Nephron (organoid): ENCODE data around the gene TRIM72.
"Not testable (repeated sequence)": the region's sequence is repeated elsewhere in the genome, so short reads cannot be mapped to it uniquely, and the experiment has no call there.

Source experiments
- H3K27ac Mint-ChIP-seq, 3 experiments: 2 replicates each; pipeline ENCODE4 v1.8.0; 2020; ENCODE audit warnings: mixed read lengths in 3 of 3, mild to moderate bottlenecking in 2 of 3, moderate library complexity in 1 of 3
- H3K27me3 Mint-ChIP-seq: 2 replicates; pipeline ENCODE4 v1.8.0; 2021; ENCODE audit warnings: low read depth, mild to moderate bottlenecking, moderate library complexity, mixed read lengths
- H3K36me3 Mint-ChIP-seq: 2 replicates; pipeline ENCODE4 v1.8.0; 2020; ENCODE audit warnings: low read depth, mixed read lengths
- H3K4me1 Mint-ChIP-seq: 2 replicates; pipeline ENCODE4 v1.8.0; 2020; ENCODE audit warnings: mixed read lengths
- H3K4me3 Mint-ChIP-seq, 3 experiments: 2 replicates each; pipeline ENCODE4 v1.8.0; 2020; ENCODE audit warnings: mild to moderate bottlenecking in 3 of 3, mixed read lengths in 3 of 3, moderate library complexity in 2 of 3
- H3K9me3 Mint-ChIP-seq: 2 replicates; pipeline ENCODE4 v1.8.0; 2020; ENCODE audit warnings: mixed read lengths
- TF ChIP-seq, protein P1 (sequence below), 3 experiments: fragments of 200-600 bp; sonication (generic); IDR thresholded peaks; one replicate each; pipeline ENCODE4 v1.5.0; 2021; ENCODE audit warnings: antibody characterized with exemption in 3 of 3; ENCODE audit not compliant: unreplicated experiment in 3 of 3

The TRIM72 gene

GRCh38 chr16:31228206-31228605, 14.3 kb downstream of the TRIM72 start:
- Mint-ChIP-seq H3K36me3 (no peaks in the 10 kb centered on the region), H3K4me1 (peaks cover 9% of the 10 kb centered on the region), H3K9me3 (peaks cover 11% of the 10 kb centered on the region), H3K4me3 (no peak overlapping the region), H3K27ac (no peak overlapping the region), H3K27me3 (no peaks in the 10 kb centered on the region)
- TF ChIP-seq, protein P1, sequence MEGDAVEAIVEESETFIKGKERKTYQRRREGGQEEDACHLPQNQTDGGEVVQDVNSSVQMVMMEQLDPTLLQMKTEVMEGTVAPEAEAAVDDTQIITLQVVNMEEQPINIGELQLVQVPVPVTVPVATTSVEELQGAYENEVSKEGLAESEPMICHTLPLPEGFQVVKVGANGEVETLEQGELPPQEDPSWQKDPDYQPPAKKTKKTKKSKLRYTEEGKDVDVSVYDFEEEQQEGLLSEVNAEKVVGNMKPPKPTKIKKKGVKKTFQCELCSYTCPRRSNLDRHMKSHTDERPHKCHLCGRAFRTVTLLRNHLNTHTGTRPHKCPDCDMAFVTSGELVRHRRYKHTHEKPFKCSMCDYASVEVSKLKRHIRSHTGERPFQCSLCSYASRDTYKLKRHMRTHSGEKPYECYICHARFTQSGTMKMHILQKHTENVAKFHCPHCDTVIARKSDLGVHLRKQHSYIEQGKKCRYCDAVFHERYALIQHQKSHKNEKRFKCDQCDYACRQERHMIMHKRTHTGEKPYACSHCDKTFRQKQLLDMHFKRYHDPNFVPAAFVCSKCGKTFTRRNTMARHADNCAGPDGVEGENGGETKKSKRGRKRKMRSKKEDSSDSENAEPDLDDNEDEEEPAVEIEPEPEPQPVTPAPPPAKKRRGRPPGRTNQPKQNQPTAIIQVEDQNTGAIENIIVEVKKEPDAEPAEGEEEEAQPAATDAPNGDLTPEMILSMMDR (IDR thresholded peaks at IDR 0.05; ENCODE audit: unreplicated experiment in 3 of 3), result no peak

DNA sequence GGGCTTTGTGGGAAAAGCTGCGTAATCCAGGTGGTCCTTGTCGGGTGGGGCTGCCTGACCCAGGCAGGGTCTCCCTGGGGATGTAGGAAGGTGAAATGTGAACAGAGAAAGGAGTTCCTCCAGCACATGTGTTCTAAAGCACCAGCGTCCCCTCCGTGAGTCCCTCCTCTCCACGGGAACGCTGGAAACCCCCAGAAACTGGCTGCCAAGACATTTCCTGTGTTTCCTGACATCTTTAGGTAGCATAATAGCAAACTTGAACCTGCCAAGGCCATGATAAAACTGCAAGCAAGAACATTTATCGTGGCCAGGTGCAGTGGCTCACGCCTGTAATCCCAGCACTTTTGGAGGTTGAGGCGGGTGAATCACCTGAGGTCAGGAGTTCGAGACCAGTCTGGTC, 15.6 kb downstream of the TRIM72 start:
- H3K4me3 Mint-ChIP-seq, result no peak overlapping the region
- H3K9me3 Mint-ChIP-seq, result peaks cover 20% of the 10 kb centered on the region
- H3K36me3 Mint-ChIP-seq, result no peaks in the 10 kb centered on the region
- TF ChIP-seq, protein P1 (IDR thresholded peaks at IDR 0.05; ENCODE audit: unreplicated experiment in 3 of 3), result no peak
- peaks cover 9% of the 10 kb centered on the region for H3K4me1 Mint-ChIP-seq
- no peaks in the 10 kb centered on the region for H3K27me3 Mint-ChIP-seq
- no peak overlapping the region for H3K27ac Mint-ChIP-seq

DNA sequence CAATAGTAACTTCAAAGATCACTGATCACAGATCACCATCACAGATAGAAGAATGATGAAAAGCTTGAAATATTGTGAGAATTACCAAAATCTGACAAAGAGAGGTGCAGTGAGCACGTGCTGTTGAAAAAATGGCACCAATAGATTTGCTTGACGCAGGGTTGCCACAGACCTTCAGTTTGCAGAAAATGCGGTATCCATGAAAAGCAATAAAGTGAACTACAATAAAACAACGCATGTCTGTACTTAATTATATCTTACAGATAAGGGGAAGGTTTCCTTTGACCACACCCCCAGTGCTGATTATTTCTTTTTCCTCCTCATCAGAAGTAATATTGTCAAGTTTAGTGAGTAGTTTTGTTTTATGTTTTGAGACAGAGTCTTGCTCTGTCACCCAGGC, 24.1 kb downstream of the TRIM72 start:
- Mint-ChIP-seq H3K4me1 (no peaks in the 10 kb centered on the region), H3K27me3 (no peaks in the 10 kb centered on the region), H3K9me3 (peaks cover 17% of the 10 kb centered on the region)

GRCh38 chr16:31242206-31242605, 28.3 kb downstream of the TRIM72 start:
- TF ChIP-seq, protein P1 (IDR thresholded peaks at IDR 0.05; ENCODE audit: unreplicated experiment in 3 of 3), result no peak
- Mint-ChIP-seq H3K4me3 (no peak overlapping the region), H3K27me3 (peaks cover 17% of the 10 kb centered on the region), H3K9me3 (no peaks in the 10 kb centered on the region), H3K36me3 (no peaks in the 10 kb centered on the region), H3K4me1 (no peaks in the 10 kb centered on the region), H3K27ac (no peak overlapping the region)

More for the DNA sequence above, 24.1 kb downstream of the TRIM72 start:
- no peaks in the 10 kb centered on the region for H3K36me3 Mint-ChIP-seq
- TF ChIP-seq, protein P1 (IDR thresholded peaks at IDR 0.05; ENCODE audit: unreplicated experiment in 3 of 3), result no peak
- no peak overlapping the region for H3K27ac Mint-ChIP-seq
- no peak overlapping the region for H3K4me3 Mint-ChIP-seq

DNA sequence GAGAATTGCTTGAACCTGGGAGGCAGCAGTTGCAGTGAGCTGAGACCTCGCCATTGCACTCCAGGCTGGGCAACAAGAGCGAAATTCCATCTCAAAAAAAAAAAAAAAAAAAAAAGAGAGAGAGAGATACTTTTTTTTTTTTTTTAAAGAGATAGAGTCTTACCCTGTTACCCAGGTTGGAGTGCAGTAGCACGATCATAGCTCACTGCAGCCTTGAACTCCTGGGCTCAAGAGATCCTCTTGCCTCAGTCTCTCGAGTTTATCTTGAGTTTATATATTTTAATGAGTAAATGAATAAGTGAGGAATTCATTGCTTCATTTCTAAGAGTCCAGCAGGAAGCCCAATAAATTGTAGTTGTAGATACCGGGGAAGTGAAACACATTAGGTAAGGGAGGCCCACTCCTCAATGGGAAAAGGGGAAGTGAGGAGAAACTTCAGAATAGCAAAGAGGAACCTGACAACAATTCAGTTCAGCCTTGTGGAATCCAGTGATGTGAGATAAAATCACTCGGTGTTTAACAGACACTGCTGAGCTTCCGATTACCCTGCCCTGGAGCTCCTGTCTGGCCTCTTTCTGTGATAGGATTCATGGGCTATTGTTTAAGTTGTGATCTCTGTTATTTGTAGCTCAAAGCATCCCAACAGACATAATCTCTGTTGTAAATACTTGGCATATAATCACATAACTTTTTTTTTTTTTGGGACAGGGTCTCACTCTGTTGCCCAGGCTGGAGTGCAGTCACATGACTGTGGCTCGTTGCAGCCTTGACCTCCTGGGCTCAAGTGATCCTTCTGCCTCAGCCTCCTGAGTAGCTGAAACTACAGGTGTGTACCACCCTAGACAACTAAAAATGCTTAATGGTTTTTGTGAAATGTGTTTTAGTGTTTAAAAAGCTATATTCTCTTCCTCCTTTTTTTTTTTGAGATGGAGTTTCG, 30.1 kb downstream of the TRIM72 start:
- Mint-ChIP-seq H3K27ac (no peak overlapping the region), H3K27me3 (peaks cover 35% of the 10 kb centered on the region), H3K36me3 (no peaks in the 10 kb centered on the region), H3K4me1 (no peaks in the 10 kb centered on the region), H3K4me3 (no peak overlapping the region), H3K9me3 (no peaks in the 10 kb centered on the region)
- TF ChIP-seq, protein P1 (IDR thresholded peaks at IDR 0.05; ENCODE audit: unreplicated experiment in 3 of 3), result no peak

GRCh38 chr16:31245598-31245997, 31.7 kb downstream of the TRIM72 start:
- H3K27me3 Mint-ChIP-seq, result peaks cover 38% of the 10 kb centered on the region
- not testable (repeated sequence) for H3K27ac Mint-ChIP-seq, H3K4me3 Mint-ChIP-seq, H3K4me1 Mint-ChIP-seq, H3K36me3 Mint-ChIP-seq, H3K9me3 Mint-ChIP-seq
